ENCODE measurements around the gene NPPB.
"Not testable (repeated sequence)": the region's sequence is repeated elsewhere in the genome, so short reads cannot be mapped to it uniquely, and the experiment has no call there.

The NPPB gene

DNA sequence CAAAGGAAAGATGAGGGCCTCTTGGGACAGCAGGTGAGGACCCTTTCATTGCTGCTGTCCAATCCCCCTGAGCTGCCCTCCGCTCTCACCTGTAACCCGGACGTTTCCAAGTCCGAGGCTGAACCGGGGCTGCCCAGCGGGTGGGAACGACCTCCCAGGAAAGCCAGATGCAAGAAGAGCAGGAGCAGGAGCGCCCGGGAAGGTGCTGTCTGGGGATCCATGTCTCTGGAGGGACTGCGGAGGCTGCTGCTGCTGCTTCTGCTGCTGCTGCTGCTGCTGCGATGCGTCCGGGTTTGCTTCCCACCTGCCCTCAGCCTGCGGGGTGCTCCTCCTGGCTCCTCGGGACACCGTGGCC is at the start of gene NPPB:
Gene NPPB, minus strand, starts transcription at position 333 of the 355 bp plus-strand sequence. Its CDS starts 112 bp downstream, at position 221.
- DNase-seq = no peak

GRCh38 chr1:11908095-11908675 is 49.4 kb upstream of the NPPB start:
- peak; percentile 99 for DNase-seq

DNA sequence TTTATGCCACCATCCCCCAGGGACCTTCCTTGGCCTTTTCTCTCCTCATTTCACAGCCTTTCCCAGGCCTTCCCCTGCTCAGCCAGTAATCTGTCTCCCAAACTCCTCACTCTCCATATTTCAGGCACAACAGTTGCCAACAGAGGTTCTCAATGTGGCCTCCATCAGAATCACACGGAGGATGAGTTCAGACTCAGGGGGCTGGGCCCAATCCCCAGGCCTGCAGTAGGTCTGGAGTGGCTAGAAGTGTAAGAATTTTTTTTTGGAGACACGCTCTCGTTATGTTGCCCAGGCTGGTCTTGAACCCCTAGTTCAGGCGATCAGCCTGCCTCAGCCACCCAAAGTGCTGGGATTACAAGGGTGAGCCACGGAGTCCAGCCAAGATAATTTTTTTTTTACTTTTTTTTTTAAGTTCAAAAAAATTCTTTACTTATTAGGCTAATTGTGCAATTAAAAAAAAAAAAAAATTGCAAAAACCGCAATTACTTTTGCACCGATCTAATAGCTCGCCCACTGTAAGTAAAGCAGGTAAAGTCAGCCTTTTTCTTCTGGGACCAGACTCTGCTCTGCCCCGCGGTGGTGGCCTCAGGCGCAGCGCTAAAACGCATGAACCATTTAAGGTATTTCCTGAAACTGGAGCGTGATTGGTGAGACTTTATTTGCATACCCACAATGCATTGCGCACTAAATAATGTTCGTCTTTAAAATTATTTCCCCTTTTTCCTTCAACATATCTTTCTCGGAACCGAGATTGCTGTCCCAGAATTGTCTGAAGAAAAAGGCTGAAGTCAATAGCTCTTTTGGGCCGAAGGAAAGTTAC is 48.7 kb upstream of the NPPB start:
- DNase-seq = peak; percentile 99

DNA sequence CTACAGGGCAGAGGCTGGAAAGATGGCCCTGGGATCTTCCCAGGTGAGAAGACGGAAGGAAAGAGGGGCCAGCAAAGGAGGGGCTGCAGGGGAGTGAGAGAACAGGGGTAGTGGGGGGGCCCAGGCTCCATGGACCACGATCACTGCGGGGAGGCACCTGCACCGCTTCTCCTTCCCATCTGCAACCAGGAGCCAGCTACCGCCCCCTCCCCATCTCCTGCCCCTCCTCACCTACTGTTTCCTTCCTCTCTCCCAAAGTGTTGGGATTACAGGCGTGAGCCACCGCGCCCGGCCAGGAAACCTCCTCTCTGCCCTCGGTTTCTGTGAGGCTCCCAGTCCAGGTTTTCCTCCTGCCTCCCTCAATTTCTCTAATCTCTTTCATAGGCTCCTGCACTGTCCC is 48.1 kb upstream of the NPPB start:
- no peak for DNase-seq

- no peak for DNase-seq
Observed at GRCh38 chr1:11904978-11905377, 46.2 kb upstream of the NPPB start.

- DNase-seq = not testable (repeated sequence)
Observed at GRCh38 chr1:11904156-11904555, 45.4 kb upstream of the NPPB start.

GRCh38 chr1:11903210-11903609 is 44.5 kb upstream of the NPPB start:
- DNase-seq = no peak

GRCh38 chr1:11901446-11901845 is 42.7 kb upstream of the NPPB start:
- not testable (repeated sequence) for DNase-seq

DNA sequence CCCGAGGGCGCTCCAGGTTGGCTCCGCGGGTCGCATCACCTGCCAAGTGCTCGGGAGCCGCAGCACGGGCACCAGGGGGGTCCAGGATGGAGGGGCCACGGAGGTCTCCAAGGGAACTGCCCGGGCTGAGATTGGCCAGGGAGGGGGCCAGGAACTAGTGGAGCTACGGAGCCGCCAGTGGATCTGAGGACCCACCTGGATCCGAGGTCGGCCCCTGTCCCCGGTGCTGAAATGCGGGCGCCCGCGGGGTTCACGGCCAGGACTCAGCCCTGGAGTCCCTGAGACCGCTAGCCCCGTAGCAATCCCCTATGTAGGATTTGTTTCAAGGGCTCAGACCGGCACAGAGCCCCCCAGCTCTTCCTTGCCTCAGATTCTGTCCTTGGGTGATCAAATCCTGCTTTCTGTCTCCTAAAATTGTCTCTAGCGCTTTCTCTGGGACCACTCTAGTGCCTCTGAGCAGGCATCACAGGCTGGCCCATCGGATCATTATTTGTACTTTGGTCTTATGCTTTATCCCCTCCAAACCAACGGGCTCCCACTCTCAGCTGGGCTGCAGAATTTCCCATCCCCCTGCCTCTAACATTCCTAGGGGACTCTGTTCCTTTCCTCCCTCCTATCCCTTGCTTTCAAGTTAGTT is 40.2 kb upstream of the NPPB start:
- no peak for DNase-seq

DNA sequence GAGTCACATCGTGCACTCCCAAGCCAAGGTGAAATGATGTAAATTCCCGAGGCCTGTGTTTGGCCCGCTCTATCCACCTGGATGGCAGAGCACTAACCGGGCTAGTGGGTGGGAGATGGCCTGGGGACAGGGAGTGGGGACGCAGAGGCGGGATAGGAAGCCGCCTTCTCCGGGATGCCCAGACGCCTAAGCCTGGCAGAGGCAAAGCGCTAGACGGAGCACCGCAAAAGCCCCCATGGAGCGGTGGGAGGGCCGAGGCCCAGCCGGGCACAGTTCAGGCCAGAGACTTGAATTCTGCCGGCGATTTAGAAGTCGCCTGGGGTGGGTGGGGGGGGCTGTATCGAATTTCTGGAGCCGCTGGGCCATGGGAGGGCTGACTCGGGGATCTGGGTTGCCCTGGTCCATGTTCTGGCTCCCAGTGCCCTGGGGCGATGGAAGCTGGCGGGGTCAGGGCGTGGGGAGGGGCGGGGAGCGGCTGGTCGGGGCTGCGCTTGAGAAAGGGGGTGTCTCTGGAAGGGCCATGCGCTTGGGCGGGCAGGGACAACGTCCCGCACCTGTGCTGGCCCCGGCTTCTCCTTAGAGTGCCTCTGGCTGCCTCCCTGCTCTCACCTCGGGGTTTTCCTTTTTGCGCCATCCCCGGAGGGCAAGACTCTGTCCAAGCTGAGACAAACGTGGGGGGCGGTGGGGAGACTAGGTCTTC is 39.5 kb upstream of the NPPB start:
- DNase-seq = no peak

GRCh38 chr1:11894501-11894900 is 35.8 kb upstream of the NPPB start:
- DNase-seq = not testable (repeated sequence)

DNA sequence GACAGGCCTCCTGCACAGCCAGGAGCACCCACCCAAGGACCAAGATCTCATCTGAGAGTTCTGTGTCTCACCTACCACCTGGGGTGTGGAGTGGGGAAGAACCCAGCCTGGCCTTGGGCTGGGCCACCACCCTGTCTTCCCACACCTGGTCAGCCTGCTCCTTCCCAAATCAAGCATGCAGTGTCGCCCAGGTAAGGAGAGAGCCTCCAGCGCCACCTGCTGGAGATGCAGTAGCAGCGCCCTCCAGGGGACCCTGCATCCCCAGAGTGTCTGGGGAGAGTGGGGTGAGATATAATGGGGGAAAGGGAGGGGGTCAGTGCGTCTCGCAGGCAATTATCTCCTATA is 35.1 kb upstream of the NPPB start:
- DNase-seq = no peak

GRCh38 chr1:11891433-11892186 is 32.9 kb upstream of the NPPB start:
- DNase-seq = no peak

DNA sequence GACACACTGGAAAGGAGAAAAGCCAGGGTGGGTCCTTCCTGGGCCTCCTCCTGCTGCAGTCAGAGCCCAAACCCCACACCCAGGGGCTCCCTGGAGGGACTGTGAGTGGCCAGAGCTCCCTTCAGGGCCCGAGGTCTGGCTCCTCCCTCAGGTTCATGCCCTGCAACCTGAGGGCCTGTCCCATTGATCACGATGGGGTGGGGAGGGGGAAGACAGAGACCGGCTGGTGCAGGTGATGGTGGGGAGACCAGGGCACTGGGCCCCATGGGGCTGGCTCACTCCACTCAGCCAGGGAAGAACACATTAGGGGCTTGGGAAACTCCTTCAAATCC is 30.1 kb upstream of the NPPB start:
- DNase-seq = no peak

GRCh38 chr1:11888206-11888876 is 29.6 kb upstream of the NPPB start:
- DNase-seq = no peak

DNA sequence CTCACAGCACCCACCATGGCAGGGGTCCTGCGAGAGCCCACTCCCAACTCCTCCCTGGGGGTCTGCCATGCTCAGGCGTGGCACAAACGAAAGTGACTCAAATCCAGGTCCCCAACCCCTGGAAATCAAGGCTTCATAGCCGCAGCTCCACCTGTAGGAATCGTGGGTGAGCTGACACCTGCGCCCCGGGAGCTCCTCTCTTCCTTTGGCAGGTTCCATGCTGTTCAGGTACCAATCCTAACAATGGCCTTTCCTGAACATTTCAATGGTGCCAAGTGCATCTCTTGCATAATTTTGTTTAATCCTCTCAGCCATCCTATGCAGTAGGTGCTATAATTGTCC is 28.9 kb upstream of the NPPB start:
- no peak for DNase-seq

DNA sequence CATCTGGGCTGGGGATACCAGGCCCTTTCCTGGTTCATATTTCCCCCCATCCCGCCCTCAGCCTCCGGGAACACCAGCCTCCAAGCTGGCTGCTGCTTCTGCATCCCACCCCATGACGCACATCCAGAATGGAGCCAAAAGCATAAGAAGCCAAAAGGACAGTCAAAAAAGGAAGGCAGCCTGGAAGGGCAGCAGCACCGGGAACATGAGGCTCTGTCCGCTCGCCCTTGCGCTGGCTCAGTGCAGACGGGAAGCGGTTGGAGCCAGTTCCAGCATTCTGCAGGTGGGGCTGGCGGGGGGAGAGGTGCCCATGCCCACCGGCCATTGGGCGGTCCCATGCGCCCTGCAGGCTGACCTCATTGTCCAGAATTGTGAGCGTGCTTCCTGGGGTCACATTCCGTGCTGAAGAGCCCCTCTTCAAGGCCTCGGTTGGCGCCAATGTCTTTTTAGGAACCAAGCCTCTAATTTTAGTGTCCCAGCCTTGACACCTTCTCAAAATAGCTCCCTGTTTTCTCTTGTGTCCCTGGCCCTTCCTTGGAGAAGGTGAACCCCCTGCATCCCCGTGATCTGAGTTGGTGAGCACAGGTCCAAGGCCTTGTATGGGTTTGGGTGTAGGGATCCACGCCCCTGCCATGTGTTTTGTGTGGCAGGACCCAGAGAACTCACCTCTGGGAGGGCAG is 28.4 kb upstream of the NPPB start:
- no peak for DNase-seq

- DNase-seq = no peak
Observed at GRCh38 chr1:11885916-11886315, 27.2 kb upstream of the NPPB start.

GRCh38 chr1:11882814-11883538 is 24.2 kb upstream of the NPPB start:
- no peak for DNase-seq

DNA sequence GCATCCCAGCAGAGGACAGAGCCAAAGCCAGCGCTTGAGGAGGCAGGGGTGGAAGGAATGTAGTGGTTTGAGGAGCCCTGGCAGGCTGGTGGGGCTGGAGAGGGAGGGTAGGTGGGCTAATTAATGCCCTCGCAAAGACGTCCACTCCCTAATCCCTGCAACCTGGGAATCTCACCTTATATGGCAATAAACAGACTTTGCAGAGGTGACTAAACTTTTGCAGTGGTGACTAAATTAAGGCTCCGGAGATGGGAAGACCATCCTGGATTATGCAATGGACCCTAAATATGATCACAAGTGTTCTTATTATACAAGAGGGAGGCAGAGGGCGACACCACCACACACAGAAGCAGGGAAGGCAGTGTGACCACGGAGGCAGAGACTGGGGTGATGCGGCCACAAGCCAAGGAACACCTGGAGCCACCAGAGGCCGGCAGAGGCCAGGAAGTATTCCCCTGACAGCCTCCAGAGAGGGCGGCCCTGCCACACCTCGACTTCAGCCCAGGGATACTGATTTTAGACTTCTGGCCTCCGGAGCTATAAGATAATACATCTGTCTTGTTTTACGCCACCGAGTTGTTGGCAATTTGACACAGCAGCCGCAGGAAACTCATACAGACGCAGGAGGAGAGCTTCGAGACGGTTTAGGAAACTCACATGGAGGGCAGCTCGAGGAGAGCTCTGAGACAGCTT is 23.1 kb upstream of the NPPB start:
- DNase-seq = no peak
